Loucy (cell line): Measurements from ENCODE around the gene SRC.

ENCODE experiments used
- H2AFZ ChIP-seq: fragments of 200-600 bp; sonication (generic); 2 replicates; pipeline ENCODE4 v1.6.0; 2016; ENCODE audit warnings: antibody characterized with exemption, mild to moderate bottlenecking, low read length, moderate library complexity
- H3F3A ChIP-seq: fragments of 200-600 bp; 2 replicates; pipeline ENCODE4 v1.6.0; 2016; ENCODE audit warnings: antibody characterized with exemption, low read depth, mild to moderate bottlenecking
- H3K27me3 ChIP-seq: fragments of 200-600 bp; sonication (generic); 2 replicates; pipeline ENCODE4 v1.6.1; 2014; ENCODE audit warnings: low read length, mild to moderate bottlenecking; ENCODE audit not compliant: insufficient read depth, poor library complexity, severe bottlenecking
- H3K36me3 ChIP-seq: fragments of 200-600 bp; sonication (generic); 2 replicates; pipeline ENCODE4 v1.6.1; 2016; ENCODE audit warnings: low read length; ENCODE audit not compliant: insufficient read depth
- H3K4me1 ChIP-seq: fragments of 200-600 bp; sonication (generic); 2 replicates; pipeline ENCODE4 v1.5.1; 2014; ENCODE audit warnings: low read length, mild to moderate bottlenecking; ENCODE audit not compliant: insufficient read depth, poor library complexity, severe bottlenecking
- H3K4me2 ChIP-seq: fragments of 200-600 bp; sonication (generic); 2 replicates; pipeline ENCODE4 v1.6.0; 2014; ENCODE audit warnings: antibody characterized with exemption, low read length, low read depth, mild to moderate bottlenecking; ENCODE audit not compliant: poor library complexity, severe bottlenecking
- H3K4me3 ChIP-seq: fragments of 200-600 bp; sonication (generic); 2 replicates; pipeline ENCODE4 v1.5.1; 2014; ENCODE audit warnings: low read length, mild to moderate bottlenecking, mixed read lengths; ENCODE audit not compliant: poor library complexity, severe bottlenecking
- H3K79me2 ChIP-seq: fragments of 200-600 bp; sonication (generic); 2 replicates; pipeline ENCODE4 v1.6.1; 2014; ENCODE audit warnings: low read length; ENCODE audit not compliant: insufficient read depth
- H3K9ac ChIP-seq: fragments of 200-600 bp; sonication (generic); 2 replicates; pipeline ENCODE4 v1.6.0; 2014; ENCODE audit warnings: mild to moderate bottlenecking, low read depth, low read length, moderate library complexity; ENCODE audit not compliant: poor library complexity, severe bottlenecking
- H3K9me2 ChIP-seq: fragments of 200-600 bp; sonication (generic); replicated peaks from 2 replicates; pipeline ENCODE4 v1.6.1; 2016; ENCODE audit warnings: low read depth, low read length, mixed read lengths
- H3K9me3 ChIP-seq: fragments of 200-600 bp; sonication (generic); 2 replicates; pipeline ENCODE4 v1.6.1; 2014; ENCODE audit warnings: mild to moderate bottlenecking, antibody characterized with exemption, low read length, low read depth; ENCODE audit not compliant: insufficient read depth
- H4K20me1 ChIP-seq: fragments of 200-600 bp; sonication (generic); 2 replicates; pipeline ENCODE4 v1.6.0; 2014; ENCODE audit warnings: antibody characterized with exemption, low read length, mild to moderate bottlenecking; ENCODE audit not compliant: insufficient read depth, poor library complexity, severe bottlenecking
- CTCF ChIP-seq: fragments of 200-600 bp; sonication (generic); conservative IDR thresholded peaks from 2 replicates; pipeline ENCODE4 v1.5.1; 2014; ENCODE audit warnings: mild to moderate bottlenecking, antibody characterized with exemption, low read length
- EZH2phosphoT487 ChIP-seq: fragments of 200-600 bp; IDR thresholded peaks from 2 replicates; pipeline ENCODE4 v1.6.1; 2018; ENCODE audit warnings: antibody characterized with exemption, mild to moderate bottlenecking, moderate library complexity, borderline replicate concordance

SRC gene

DNA sequence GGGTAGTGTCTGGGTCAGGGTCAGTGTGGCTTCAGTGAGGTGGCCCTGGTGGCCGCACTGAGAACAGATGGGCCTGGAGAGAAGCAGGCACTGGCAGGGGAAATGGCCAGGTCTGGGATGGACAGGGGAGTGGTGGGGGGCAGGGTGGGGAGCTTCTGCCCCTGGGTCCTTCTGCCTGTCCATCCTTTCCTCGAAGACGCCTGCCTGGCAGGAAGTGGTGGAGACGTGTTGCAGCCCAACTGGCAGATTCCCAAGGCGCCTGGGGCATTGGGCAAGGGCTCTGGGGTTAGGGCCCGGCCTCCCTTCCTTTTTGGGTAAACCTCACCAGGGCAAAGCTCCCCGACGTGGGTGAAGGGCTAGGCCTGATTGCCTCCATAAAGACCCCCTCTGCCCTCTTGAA is 10.4 kb downstream of the SRC start:
- Histone ChIP-seq H4K20me1 (no peaks in the 10 kb centered on the region), H3K4me2 (no peak overlapping the region)

GRCh38 chr20:37356961-37357371 is 11.0 kb downstream of the SRC start:
- no peak overlapping the region for H2AFZ ChIP-seq
- H3K4me3 ChIP-seq, result no peak overlapping the region
- no peaks in the 10 kb centered on the region for H3K79me2 ChIP-seq
- H3K4me2 ChIP-seq, result no peak overlapping the region
- H4K20me1 ChIP-seq, result no peaks in the 10 kb centered on the region
- no peaks in the 10 kb centered on the region for H3K9me2 ChIP-seq
- H3K9ac ChIP-seq, result no peak overlapping the region
- H3K27me3 ChIP-seq, result no peaks in the 10 kb centered on the region
- TF ChIP-seq EZH2phosphoT487 (no peak), CTCF (no peak)
- H3K36me3 ChIP-seq, result no peaks in the 10 kb centered on the region
- H3K9me3 ChIP-seq, result no peaks in the 10 kb centered on the region
- H3F3A ChIP-seq, result no peaks in the 10 kb centered on the region
- no peaks in the 10 kb centered on the region for H3K4me1 ChIP-seq

More for the DNA sequence above, 10.4 kb downstream of the SRC start:
- TF ChIP-seq EZH2phosphoT487 (no peak), CTCF (no peak)
- no peak overlapping the region for H3K4me3 ChIP-seq
- no peak overlapping the region for H3K9ac ChIP-seq
- H3K9me3 ChIP-seq, result no peaks in the 10 kb centered on the region
- no peaks in the 10 kb centered on the region for H3K9me2 ChIP-seq
- H2AFZ ChIP-seq, result no peak overlapping the region
- no peaks in the 10 kb centered on the region for H3F3A ChIP-seq
- no peaks in the 10 kb centered on the region for H3K36me3 ChIP-seq
- no peaks in the 10 kb centered on the region for H3K27me3 ChIP-seq
- H3K79me2 ChIP-seq, result no peaks in the 10 kb centered on the region
- no peaks in the 10 kb centered on the region for H3K4me1 ChIP-seq

GRCh38 chr20:37357481-37358365 is 11.8 kb downstream of the SRC start:
- no peaks in the 10 kb centered on the region for H3K79me2 ChIP-seq
- no peak overlapping the region for H3K9ac ChIP-seq
- H4K20me1 ChIP-seq, result no peaks in the 10 kb centered on the region
- no peaks in the 10 kb centered on the region for H3K36me3 ChIP-seq
- TF ChIP-seq EZH2phosphoT487 (no peak), CTCF (no peak)
- no peaks in the 10 kb centered on the region for H3K9me3 ChIP-seq
- no peaks in the 10 kb centered on the region for H3K27me3 ChIP-seq
- H3K4me2 ChIP-seq, result no peak overlapping the region
- no peak overlapping the region for H3K4me3 ChIP-seq
- no peaks in the 10 kb centered on the region for H3F3A ChIP-seq
- H2AFZ ChIP-seq, result no peak overlapping the region
- H3K9me2 ChIP-seq, result no peaks in the 10 kb centered on the region
- no peaks in the 10 kb centered on the region for H3K4me1 ChIP-seq
